Liver (tissue), 3 donors: ENCODE results near the gene BMP7.

ENCODE experiments used
- EGR1 ChIP-seq, 2 donors: IDR thresholded peaks; 2 replicates each; pipeline ENCODE4 v1.6.1; 2016 to 2018; ENCODE audit warnings: antibody characterized with exemption in 2 of 2, low read depth in 2 of 2
- FOXA1 ChIP-seq: IDR thresholded peaks from 2 replicates; pipeline ENCODE4 v1.6.1; 2016; ENCODE audit warnings: antibody characterized with exemption
- HNF4G ChIP-seq: IDR thresholded peaks from 2 replicates; pipeline ENCODE4 v1.6.1; 2016; ENCODE audit warnings: antibody characterized with exemption
- MAX ChIP-seq: IDR thresholded peaks from 2 replicates; pipeline ENCODE4 v1.6.1; 2016; ENCODE audit warnings: antibody characterized with exemption
- ZBTB33 ChIP-seq: IDR thresholded peaks from 2 replicates; pipeline ENCODE4 v1.6.1; 2016; ENCODE audit warnings: antibody characterized with exemption
- TF ChIP-seq, protein P1 (sequence below): fragments of 150-350 bp; IDR thresholded peaks from 2 replicates; pipeline ENCODE4 v1.5.1; 2017; ENCODE audit warnings: improper control_type of control experiment, low read depth, low read length; ENCODE audit not compliant: missing input control
- donor health status: healthy.
- donor health status: healthy.

GRCh38 chr20:57165427-57166004 lies 100.9 kb downstream of the BMP7 start:
- TF ChIP-seq ZBTB33 (no peak), EGR1 (IDR thresholded peaks at IDR 0.05; ENCODE audit: low read depth in 2 of 2) (no peak), FOXA1 (no peak), MAX (no peak), HNF4G (no peak)
- TF ChIP-seq, protein P1, sequence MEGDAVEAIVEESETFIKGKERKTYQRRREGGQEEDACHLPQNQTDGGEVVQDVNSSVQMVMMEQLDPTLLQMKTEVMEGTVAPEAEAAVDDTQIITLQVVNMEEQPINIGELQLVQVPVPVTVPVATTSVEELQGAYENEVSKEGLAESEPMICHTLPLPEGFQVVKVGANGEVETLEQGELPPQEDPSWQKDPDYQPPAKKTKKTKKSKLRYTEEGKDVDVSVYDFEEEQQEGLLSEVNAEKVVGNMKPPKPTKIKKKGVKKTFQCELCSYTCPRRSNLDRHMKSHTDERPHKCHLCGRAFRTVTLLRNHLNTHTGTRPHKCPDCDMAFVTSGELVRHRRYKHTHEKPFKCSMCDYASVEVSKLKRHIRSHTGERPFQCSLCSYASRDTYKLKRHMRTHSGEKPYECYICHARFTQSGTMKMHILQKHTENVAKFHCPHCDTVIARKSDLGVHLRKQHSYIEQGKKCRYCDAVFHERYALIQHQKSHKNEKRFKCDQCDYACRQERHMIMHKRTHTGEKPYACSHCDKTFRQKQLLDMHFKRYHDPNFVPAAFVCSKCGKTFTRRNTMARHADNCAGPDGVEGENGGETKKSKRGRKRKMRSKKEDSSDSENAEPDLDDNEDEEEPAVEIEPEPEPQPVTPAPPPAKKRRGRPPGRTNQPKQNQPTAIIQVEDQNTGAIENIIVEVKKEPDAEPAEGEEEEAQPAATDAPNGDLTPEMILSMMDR = no peak
